Right lobe of liver (tissue), 6 donors: ENCODE measurements around the gene NFIL3. TPM values are rescaled to one million over a fixed set of nuclear protein-coding genes. Genes with fewer than 3 reads are reported as not detected.
A peak's percentile ranks its signal among the peaks of the same experiment; 100 is the strongest.
"Not testable (repeated sequence)": the region's sequence is repeated elsewhere in the genome, so short reads cannot be mapped to it uniquely, and the experiment has no call there.

Experiments
- ATAC-seq, 4 donors: fragments of 200-7000 bp; cut with Tn5 transposase; one replicate each; pipeline ENCODE4 v1.9.1; 2020; ENCODE audit warnings: mild to moderate bottlenecking in 4 of 4, moderate library complexity in 4 of 4
- DNase-seq, 3 donors: peaks; one replicate each; pipeline ENCODE4 v3.0.0-alpha.2; 2020
- H3K27ac ChIP-seq, 3 donors: fragments of 200-600 bp; one replicate each; pipeline ENCODE4 v1.8.0; 2022
- H3K27me3 ChIP-seq, 2 donors: fragments of 200-600 bp; one replicate each; pipeline ENCODE4 v1.8.0; 2022
- H3K36me3 ChIP-seq, 4 donors: fragments of 200-600 bp; sonication (generic) in 1 of 4; one replicate each; pipeline versions ENCODE4 v1.5.1 to v1.8.0; 2017 to 2022; ENCODE audit warnings: control low read depth in 1 of 4
- H3K4me1 ChIP-seq, 4 donors: fragments of 200-600 bp; sonication (generic) in 1 of 4; one replicate each; pipeline versions ENCODE4 v1.5.1 to v1.8.0; 2017 to 2022; ENCODE audit warnings: control low read depth in 1 of 4
- H3K4me3 ChIP-seq, 3 donors: fragments of 200-600 bp; one replicate each; pipeline ENCODE4 v1.8.0; 2022
- H3K9me3 ChIP-seq, 4 donors: fragments of 200-600 bp; sonication (generic) in 1 of 4; one replicate each; pipeline versions ENCODE4 v1.5.1 to v1.8.0; 2017 to 2022; ENCODE audit warnings: control low read depth in 1 of 4
- CTCF ChIP-seq, 4 donors: fragments of 200-600 bp in 3 of 4; fragments of 450-650 bp in 1 of 4; IDR thresholded peaks; one replicate each; pipeline versions ENCODE4 v1.5.1 to v1.8.0; 2016 to 2022; ENCODE audit warnings: antibody characterized with exemption in 4 of 4, mild to moderate bottlenecking in 2 of 4
- POLR2A ChIP-seq: fragments of 450-650 bp; IDR thresholded peaks from one replicate; pipeline ENCODE4 v1.6.1; 2017; ENCODE audit warnings: antibody characterized with exemption, mild to moderate bottlenecking
- WGBS: methylation state at CpG from one replicate; pipeline ENCODE4 v1.1.6; 2018; ENCODE audit warnings: low coverage, low lambda C conversion rate; ENCODE audit not compliant: insufficient coverage; ENCODE audit errors: missing lambda C conversion rate; 5-methylcytosine and 5-hydroxymethylcytosine counted together
- intact Hi-C, 2 donors: fragments of 100-400 bp; cut with DNase I; formaldehyde crosslinking; loops; one replicate each; pipeline versions ENCODE4 v1.11.2 to v1.14.1; 2022
- total RNA-seq, 6 experiments: library from RNA; depleted of rRNA in 2 of 6; stranded (reverse); fragments of >200 nt in 2 of 6; fragmentation: NEBNext Ultra II Directional in 3 of 6; extraction: Animal tissue kit (Norgen Biotek cat#: 25700) in 3 of 6; gene quantifications; one replicate each; pipeline versions ENCODE4 v1.1.0 to v1.2.4, GENCODE V29; 2016 to 2023
- donor health status: DM: no; HTN: yes; CAD: no.
- donor health status: DM: no; HTN: no; CAD: no.
- donor health status: DM: no; HTN: no; CAD: no.
- donor health status: DM: no; HTN: yes; CAD: no.
- donor health status: DM: no; HTN: yes; CAD: no.

Gene NFIL3
- total RNA-seq, 6 experiments from 2014 or later: 16.0 to 55.4 (median 25.6) TPM

- no peak overlapping the region for H3K4me3 ChIP-seq
- TF ChIP-seq POLR2A (no peak), CTCF (IDR thresholded peaks at IDR 0.05) (no peak)
- H3K36me3 ChIP-seq: no peaks in the 10 kb centered on the region
- ATAC-seq (no peak), DNase-seq (no peak)
- H3K9me3 ChIP-seq: no peaks in the 10 kb centered on the region
- H3K27me3 ChIP-seq: no peaks in the 10 kb centered on the region
- no peak overlapping the region for H3K27ac ChIP-seq
- intact Hi-C loops: no loop called here
- H3K4me1 ChIP-seq: peaks cover 0 to 14% (median 0%) of the 10 kb centered on the region in 4 donors
- 64% methylated on average over 1 of the region's 1 CpG for WGBS
Observed at GRCh38 chr9:91392435-91392834, 31.2 kb downstream of the NFIL3 start.

GRCh38 chr9:91391818-91392217 lies 31.8 kb downstream of the NFIL3 start:
- peak in 1 of 4 donors; percentile 27 for ATAC-seq

GRCh38 chr9:91391412-91391811 lies 32.2 kb downstream of the NFIL3 start:
- TF ChIP-seq POLR2A (no peak), CTCF (IDR thresholded peaks at IDR 0.05) (no peak)
- WGBS: 82% methylated on average over 5 of the region's 5 CpGs
- H3K36me3 ChIP-seq: no peaks in the 10 kb centered on the region
- H3K4me3 ChIP-seq: no peak overlapping the region
- no peaks in the 10 kb centered on the region for H3K27me3 ChIP-seq
- no peaks in the 10 kb centered on the region for H3K9me3 ChIP-seq
- intact Hi-C loops: no loop called here
- no peak for DNase-seq
- no peak overlapping the region for H3K27ac ChIP-seq
- ATAC-seq: no peak
- H3K4me1 ChIP-seq: peaks cover 0 to 14% (median 0%) of the 10 kb centered on the region in 4 donors

More at GRCh38 chr9:91391818-91392217, 31.8 kb downstream of the NFIL3 start:
- 100% methylated on average over 1 of the region's 2 CpGs for WGBS
- Histone ChIP-seq H3K4me1 (peaks cover 0 to 14% (median 0%) of the 10 kb centered on the region in 4 donors), H3K4me3 (no peak overlapping the region), H3K27ac (no peak overlapping the region), H3K27me3 (no peaks in the 10 kb centered on the region), H3K9me3 (no peaks in the 10 kb centered on the region), H3K36me3 (no peaks in the 10 kb centered on the region)
- intact Hi-C loops: no loop called here
- no peak for DNase-seq
- TF ChIP-seq CTCF (IDR thresholded peaks at IDR 0.05) (no peak), POLR2A (no peak)

- intact Hi-C loops, H3K4me3 ChIP-seq, H3K9me3 ChIP-seq, H3K36me3 ChIP-seq, H3K27ac ChIP-seq, DNase-seq, ATAC-seq, H3K4me1 ChIP-seq, H3K27me3 ChIP-seq: not testable (repeated sequence)
- 100% methylated on average over 3 of the region's 4 CpGs for WGBS
Observed at GRCh38 chr9:91389686-91390085, 33.9 kb downstream of the NFIL3 start.

GRCh38 chr9:91386765-91387164 lies 36.9 kb downstream of the NFIL3 start:
- Histone ChIP-seq H3K4me3 (no peak overlapping the region), H3K27me3 (no peaks in the 10 kb centered on the region), H3K4me1 (no peaks in the 10 kb centered on the region), H3K9me3 (no peaks in the 10 kb centered on the region), H3K27ac (no peak overlapping the region), H3K36me3 (no peaks in the 10 kb centered on the region)
- ATAC-seq: no peak
- no peak for DNase-seq
- TF ChIP-seq POLR2A: no peak
- TF ChIP-seq CTCF (IDR thresholded peaks at IDR 0.05): no peak
- intact Hi-C loops: no loop called here
